ENCODE measurements around the gene SEC11A.

Gene SEC11A

DNA sequence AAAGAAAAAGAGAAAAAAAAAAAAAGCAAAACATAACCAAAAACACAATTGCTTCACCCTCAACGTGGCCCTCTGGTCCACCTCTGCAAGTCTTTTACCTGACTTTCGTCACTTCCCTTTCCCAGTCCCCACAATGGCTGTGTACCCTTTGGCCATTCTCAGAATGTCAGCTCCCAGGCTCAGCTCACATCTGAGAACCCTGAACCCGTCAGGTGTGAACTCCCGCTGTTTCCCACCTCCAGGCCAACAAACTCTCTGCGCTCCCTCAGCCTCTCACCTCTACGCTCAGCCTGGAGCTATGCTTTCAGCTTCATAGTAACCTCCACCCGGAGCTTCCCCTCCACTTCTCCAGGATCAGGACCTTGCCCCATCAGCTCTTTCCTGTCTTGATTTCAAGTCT is 91.6 kb downstream of the SEC11A start:
- TF ChIP-seq, protein P1, sequence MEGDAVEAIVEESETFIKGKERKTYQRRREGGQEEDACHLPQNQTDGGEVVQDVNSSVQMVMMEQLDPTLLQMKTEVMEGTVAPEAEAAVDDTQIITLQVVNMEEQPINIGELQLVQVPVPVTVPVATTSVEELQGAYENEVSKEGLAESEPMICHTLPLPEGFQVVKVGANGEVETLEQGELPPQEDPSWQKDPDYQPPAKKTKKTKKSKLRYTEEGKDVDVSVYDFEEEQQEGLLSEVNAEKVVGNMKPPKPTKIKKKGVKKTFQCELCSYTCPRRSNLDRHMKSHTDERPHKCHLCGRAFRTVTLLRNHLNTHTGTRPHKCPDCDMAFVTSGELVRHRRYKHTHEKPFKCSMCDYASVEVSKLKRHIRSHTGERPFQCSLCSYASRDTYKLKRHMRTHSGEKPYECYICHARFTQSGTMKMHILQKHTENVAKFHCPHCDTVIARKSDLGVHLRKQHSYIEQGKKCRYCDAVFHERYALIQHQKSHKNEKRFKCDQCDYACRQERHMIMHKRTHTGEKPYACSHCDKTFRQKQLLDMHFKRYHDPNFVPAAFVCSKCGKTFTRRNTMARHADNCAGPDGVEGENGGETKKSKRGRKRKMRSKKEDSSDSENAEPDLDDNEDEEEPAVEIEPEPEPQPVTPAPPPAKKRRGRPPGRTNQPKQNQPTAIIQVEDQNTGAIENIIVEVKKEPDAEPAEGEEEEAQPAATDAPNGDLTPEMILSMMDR (IDR thresholded peaks at IDR 0.05; ENCODE audit: low read depth, low read length, missing control alignments), result no peak
- DNase-seq (ENCODE audit: low read depth), result no peak
- H3K4me3 ChIP-seq (ENCODE audit: low read depth, low read length), result no peak overlapping the region
- in situ Hi-C loops (cut with HindIII; ENCODE audit: low sequenced_read_pairs), result no loop called here

GRCh38 chr15:84621358-84621979 is 94.5 kb downstream of the SEC11A start:
- in situ Hi-C loops (cut with HindIII; ENCODE audit: low sequenced_read_pairs), result no loop called here

DNA sequence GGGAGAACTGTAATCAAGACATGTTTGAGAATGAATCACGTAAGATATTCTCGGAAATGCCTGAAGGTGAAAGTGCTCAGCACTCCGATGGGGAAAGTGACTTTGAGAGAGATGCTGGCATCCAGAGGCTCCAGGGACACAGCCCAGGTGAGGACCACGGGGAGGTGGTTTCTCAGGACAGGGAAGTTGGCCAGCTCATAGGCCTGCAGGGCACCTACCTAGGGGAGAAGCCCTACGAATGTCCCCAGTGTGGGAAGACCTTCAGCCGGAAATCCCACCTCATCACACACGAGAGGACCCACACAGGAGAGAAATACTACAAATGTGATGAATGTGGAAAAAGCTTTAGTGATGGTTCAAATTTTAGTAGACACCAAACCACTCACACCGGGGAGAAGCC is 95.3 kb downstream of the SEC11A start:
- DNase-seq (ENCODE audit: low read depth), result no peak
- TF ChIP-seq, protein P1 (IDR thresholded peaks at IDR 0.05; ENCODE audit: low read depth, low read length, missing control alignments), result no peak
- no peak overlapping the region for H3K4me3 ChIP-seq (ENCODE audit: low read depth, low read length)
- in situ Hi-C loops (cut with HindIII; ENCODE audit: low sequenced_read_pairs), result no loop called here

More at GRCh38 chr15:84621358-84621979, 94.5 kb downstream of the SEC11A start:
- TF ChIP-seq, protein P1 (IDR thresholded peaks at IDR 0.05; ENCODE audit: low read depth, low read length, missing control alignments), result no peak
- no peak for DNase-seq (ENCODE audit: low read depth)
- H3K4me3 ChIP-seq (ENCODE audit: low read depth, low read length), result no peak overlapping the region
